MCF 10A (cell line): ENCODE results near the gene COA1. TPM values are rescaled to one million over a fixed set of nuclear protein-coding genes. Genes with fewer than 3 reads are reported as not detected.
"Not testable (repeated sequence)": the region's sequence is repeated elsewhere in the genome, so short reads cannot be mapped to it uniquely, and the experiment has no call there.

ENCODE experiments used
- BruUV-seq: library from RNA; stranded (reverse); fragments of 400-500 nt; replicated peaks from 2 replicates; lab custom pipeline; 2021; lab: Mats Ljungman, UMichigan
- CTCF ChIA-PET: fragments of 300-600 bp; sonication (Branson Sonifier 250); formaldehyde crosslinking; extraction: SDS; loops from one replicate; lab custom pipeline; 2021; ENCODE audit warnings: antibody characterized with exemption, inconsistent platforms; lab: Yijun Ruan, JAX
- POLR2A ChIA-PET: fragments of 300-600, 350-650 bp; sonication (Branson Sonifier 250); formaldehyde crosslinking; extraction: SDS; loops from one replicate; lab custom pipeline; 2020; ENCODE audit warnings: antibody characterized with exemption, inconsistent platforms; lab: Yijun Ruan, JAX
- DNase-seq: peaks from one replicate; pipeline ENCODE4 v3.0.0-alpha.2; 2018; ENCODE audit not compliant: unreplicated experiment
- H3K27ac Mint-ChIP-seq: one replicate; pipeline ENCODE4 v1.8.0; 2022; ENCODE audit warnings: mild to moderate bottlenecking, low read depth, mixed read lengths; ENCODE audit not compliant: unreplicated experiment
- H3K27me3 Mint-ChIP-seq: one replicate; pipeline ENCODE4 v1.8.0; 2022; ENCODE audit warnings: mixed read lengths; ENCODE audit not compliant: insufficient read depth, unreplicated experiment
- H3K36me3 Mint-ChIP-seq: one replicate; pipeline ENCODE4 v1.8.0; 2022; ENCODE audit warnings: mild to moderate bottlenecking, moderate library complexity, mixed read lengths; ENCODE audit not compliant: insufficient read depth, unreplicated experiment
- H3K4me1 Mint-ChIP-seq: one replicate; pipeline ENCODE4 v1.8.0; 2022; ENCODE audit warnings: mixed read lengths; ENCODE audit not compliant: insufficient read depth, unreplicated experiment
- H3K4me3 Mint-ChIP-seq: one replicate; pipeline ENCODE4 v1.8.0; 2022; ENCODE audit warnings: mild to moderate bottlenecking, moderate library complexity, mixed read lengths; ENCODE audit not compliant: unreplicated experiment
- H3K9me3 Mint-ChIP-seq: one replicate; pipeline ENCODE4 v1.8.0; 2022; ENCODE audit warnings: mixed read lengths; ENCODE audit not compliant: unreplicated experiment
- intact Hi-C: fragments of 100-400 bp; cut with micrococcal nuclease; formaldehyde crosslinking; loops from 2 replicates; pipeline ENCODE4 v1.14.1; 2022
- total RNA-seq: library from RNA; stranded (reverse); gene quantifications from 2 replicates; pipeline ENCODE4 v1.2.3, GENCODE V29; 2022
- TF ChIP-seq, protein P1 (sequence below): fragments of 200-600 bp; IDR thresholded peaks from one replicate; pipeline ENCODE4 v1.8.0; 2022; ENCODE audit warnings: antibody characterized with exemption, mild to moderate bottlenecking; ENCODE audit not compliant: unreplicated experiment

Gene COA1
- total RNA-seq, 1 experiment from 2014 or later = 68.5 TPM

DNA sequence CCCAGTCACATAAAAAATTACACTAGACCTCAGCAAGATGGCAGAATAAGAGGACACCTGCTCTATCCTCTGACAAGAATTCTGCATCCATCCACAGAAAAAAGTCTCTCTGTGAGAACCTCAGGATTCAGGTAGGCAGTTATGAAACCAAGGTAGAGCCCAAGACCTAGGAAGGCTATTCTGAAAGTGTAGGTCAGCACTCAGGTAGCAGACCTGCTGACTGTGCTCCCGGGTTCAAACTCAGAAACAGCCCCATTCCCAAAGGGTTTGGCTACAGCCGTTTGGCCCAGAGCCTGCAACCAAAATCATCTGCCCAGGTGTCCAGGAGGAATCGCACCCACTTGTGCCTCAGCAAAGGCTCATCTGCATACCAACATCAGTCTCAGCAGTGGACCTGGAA lies 37.7 kb downstream of the COA1 start:
- Mint-ChIP-seq H3K4me3 (no peak overlapping the region), H3K27me3 (no peaks in the 10 kb centered on the region), H3K36me3 (peaks cover 5% of the 10 kb centered on the region), H3K27ac (no peak overlapping the region), H3K4me1 (peaks cover 4% of the 10 kb centered on the region), H3K9me3 (no peaks in the 10 kb centered on the region)
- no TSS peak for BruUV-seq
- TF ChIP-seq, protein P1, sequence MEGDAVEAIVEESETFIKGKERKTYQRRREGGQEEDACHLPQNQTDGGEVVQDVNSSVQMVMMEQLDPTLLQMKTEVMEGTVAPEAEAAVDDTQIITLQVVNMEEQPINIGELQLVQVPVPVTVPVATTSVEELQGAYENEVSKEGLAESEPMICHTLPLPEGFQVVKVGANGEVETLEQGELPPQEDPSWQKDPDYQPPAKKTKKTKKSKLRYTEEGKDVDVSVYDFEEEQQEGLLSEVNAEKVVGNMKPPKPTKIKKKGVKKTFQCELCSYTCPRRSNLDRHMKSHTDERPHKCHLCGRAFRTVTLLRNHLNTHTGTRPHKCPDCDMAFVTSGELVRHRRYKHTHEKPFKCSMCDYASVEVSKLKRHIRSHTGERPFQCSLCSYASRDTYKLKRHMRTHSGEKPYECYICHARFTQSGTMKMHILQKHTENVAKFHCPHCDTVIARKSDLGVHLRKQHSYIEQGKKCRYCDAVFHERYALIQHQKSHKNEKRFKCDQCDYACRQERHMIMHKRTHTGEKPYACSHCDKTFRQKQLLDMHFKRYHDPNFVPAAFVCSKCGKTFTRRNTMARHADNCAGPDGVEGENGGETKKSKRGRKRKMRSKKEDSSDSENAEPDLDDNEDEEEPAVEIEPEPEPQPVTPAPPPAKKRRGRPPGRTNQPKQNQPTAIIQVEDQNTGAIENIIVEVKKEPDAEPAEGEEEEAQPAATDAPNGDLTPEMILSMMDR = no peak
- DNase-seq = no peak
- CTCF ChIA-PET = interaction anchor here (0.9 to 1.4 kb wide), 3 partner anchors 8 to 147 kb away, joined by 4 to 5 read pairs (median 4); no protein-coding TSS in a partner anchor
- POLR2A ChIA-PET = interaction anchor here (1.4 kb wide), 1 partner anchor 109 kb away, joined by 4 read pairs; the partner anchor contains the start of gene STK17A
- intact Hi-C loops = no loop called here

DNA sequence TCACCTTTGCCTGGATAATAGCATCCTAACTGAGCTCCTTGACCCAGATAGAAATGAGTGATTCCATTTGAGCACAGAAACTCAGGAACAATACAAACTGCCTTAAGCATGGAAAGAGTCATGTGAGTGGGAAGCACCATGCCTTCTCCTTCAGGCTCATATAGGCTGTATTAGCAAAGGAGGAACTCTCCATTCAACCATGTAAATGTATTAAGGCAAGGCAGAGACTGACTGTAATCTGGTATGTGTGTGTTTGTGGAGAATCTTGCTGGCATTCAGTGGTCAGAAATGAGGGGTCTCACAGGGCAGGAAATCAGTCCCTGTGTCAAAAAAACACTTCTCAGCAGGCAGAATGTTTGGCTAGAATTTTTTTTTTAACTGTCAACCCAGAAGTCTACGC lies 40.2 kb downstream of the COA1 start:
- intact Hi-C loops = no loop called here
- ChIA-PET POLR2A (interaction anchor here (0.7 to 1.4 kb wide), 5 partner anchors 8 to 759 kb away, joined by 3 to 4 read pairs (median 4); no protein-coding TSS in a partner anchor), CTCF (interaction anchor here (1.1 to 4.6 kb wide), 3 partner anchors 10 to 107 kb away, joined by 4 to 36 read pairs (median 13); partner anchors contain the start of gene STK17A)
- Mint-ChIP-seq H3K4me1 (peaks cover 4% of the 10 kb centered on the region), H3K9me3 (no peaks in the 10 kb centered on the region), H3K4me3 (no peak overlapping the region), H3K36me3 (peaks cover 5% of the 10 kb centered on the region), H3K27me3 (no peaks in the 10 kb centered on the region), H3K27ac (no peak overlapping the region)
- TF ChIP-seq, protein P1 = no peak
- DNase-seq = no peak
- BruUV-seq = no TSS peak

DNA sequence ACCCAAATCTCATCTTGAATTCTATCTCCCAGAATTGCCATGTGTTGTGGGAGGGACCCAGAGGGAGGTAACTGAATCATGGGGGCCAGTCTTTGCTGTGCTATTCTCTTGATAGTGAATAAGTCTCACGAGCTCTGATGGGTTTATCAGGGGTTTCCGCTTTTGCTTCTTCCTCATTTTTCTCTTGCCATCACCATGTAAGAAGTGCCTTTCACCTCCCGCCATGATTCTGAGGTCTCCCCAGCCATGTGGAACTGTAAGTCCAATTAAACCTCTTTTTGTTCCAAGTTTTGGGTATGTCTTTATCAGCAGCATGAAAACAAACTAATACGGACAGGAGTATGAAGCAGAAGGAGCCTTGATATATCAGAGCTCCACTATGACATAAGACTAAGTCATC lies 41.5 kb downstream of the COA1 start:
- H3K4me3 Mint-ChIP-seq, DNase-seq, H3K4me1 Mint-ChIP-seq, H3K9me3 Mint-ChIP-seq, BruUV-seq, intact Hi-C loops, H3K27ac Mint-ChIP-seq, H3K27me3 Mint-ChIP-seq, H3K36me3 Mint-ChIP-seq: not testable (repeated sequence)
- CTCF ChIA-PET = interaction anchor here (1.0 to 4.6 kb wide), 4 partner anchors 11 to 151 kb away, joined by 3 to 36 read pairs (median 10); partner anchors contain the start of gene STK17A
- POLR2A ChIA-PET = interaction anchor here (0.8 to 1.4 kb wide), 3 partner anchors 10 to 13 kb away, joined by 3 to 4 read pairs (median 4); no protein-coding TSS in a partner anchor

DNA sequence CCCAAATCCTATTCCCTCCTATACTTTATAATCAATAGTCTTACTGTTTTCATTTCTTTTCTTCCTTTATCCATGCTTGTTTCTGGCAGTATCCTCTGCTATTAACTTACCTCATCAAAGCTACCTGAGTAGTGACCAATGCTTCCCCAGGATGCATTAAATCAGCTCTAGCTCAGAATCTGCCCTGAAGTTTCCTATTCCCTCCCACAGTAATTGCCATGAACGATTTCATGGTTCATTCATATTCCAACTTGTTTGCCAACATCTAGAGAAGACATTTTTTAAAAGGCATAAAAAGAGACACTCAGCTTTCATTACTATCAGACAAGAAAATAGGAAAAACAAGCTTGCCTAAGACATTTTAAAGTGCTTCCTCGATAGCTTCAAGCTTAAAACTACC lies 42.3 kb downstream of the COA1 start:
- intact Hi-C loops = no loop called here
- BruUV-seq = no TSS peak
- H3K27me3 Mint-ChIP-seq = no peaks in the 10 kb centered on the region
- POLR2A ChIA-PET = interaction anchor here (0.6 to 1.1 kb wide), 5 partner anchors 13 to 171 kb away, joined by 3 to 4 read pairs (median 4); no protein-coding TSS in a partner anchor
- no peak overlapping the region for H3K27ac Mint-ChIP-seq
- H3K4me1 Mint-ChIP-seq = peaks cover 4% of the 10 kb centered on the region
- H3K9me3 Mint-ChIP-seq = no peaks in the 10 kb centered on the region
- DNase-seq = no peak
- CTCF ChIA-PET = interaction anchor here (0.6 to 4.6 kb wide), 7 partner anchors 12 to 152 kb away, joined by 3 to 36 read pairs (median 5); partner anchors contain the start of gene STK17A
- H3K4me3 Mint-ChIP-seq = no peak overlapping the region
- TF ChIP-seq, protein P1 = no peak
- peaks cover 5% of the 10 kb centered on the region for H3K36me3 Mint-ChIP-seq
